HG03571 (cell line): ENCODE data around the gene PPIL1.

Source experiments
- ATAC-seq: cut with Tn5 transposase; IDR thresholded peaks from one replicate; pipeline ENCODE4 v1.9.1; 2021; ENCODE audit not compliant: unreplicated experiment

Gene PPIL1

GRCh38 chr6:36836111-36837021 is 38.2 kb downstream of the PPIL1 start:
- ATAC-seq: no peak

GRCh38 chr6:36834576-36835341 is 39.8 kb downstream of the PPIL1 start:
- no peak for ATAC-seq

- ATAC-seq: no peak
Observed at GRCh38 chr6:36833182-36833789, 41.3 kb downstream of the PPIL1 start.

GRCh38 chr6:36832313-36832712 is 42.3 kb downstream of the PPIL1 start:
- ATAC-seq: no peak

GRCh38 chr6:36830577-36830976 is 44.0 kb downstream of the PPIL1 start:
- ATAC-seq: no peak

GRCh38 chr6:36829919-36830544 is 44.6 kb downstream of the PPIL1 start:
- ATAC-seq: no peak

GRCh38 chr6:36827261-36828079 is 47.1 kb downstream of the PPIL1 start:
- ATAC-seq: no peak

GRCh38 chr6:36826520-36827227 is 47.9 kb downstream of the PPIL1 start:
- ATAC-seq: no peak

- no peak for ATAC-seq
Observed at GRCh38 chr6:36825994-36826393, 48.6 kb downstream of the PPIL1 start.

GRCh38 chr6:36825452-36825851 is 49.2 kb downstream of the PPIL1 start:
- no peak for ATAC-seq

- no peak for ATAC-seq
Observed at GRCh38 chr6:36824253-36824652, 50.4 kb downstream of the PPIL1 start.

- no peak for ATAC-seq
Observed at GRCh38 chr6:36823421-36824096, 51.0 kb downstream of the PPIL1 start.

- ATAC-seq: no peak
Observed at GRCh38 chr6:36822506-36823269, 51.9 kb downstream of the PPIL1 start.

- ATAC-seq: no peak
Observed at GRCh38 chr6:36821581-36822335, 52.8 kb downstream of the PPIL1 start.

GRCh38 chr6:36820700-36821580 is 53.7 kb downstream of the PPIL1 start:
- ATAC-seq: no peak

GRCh38 chr6:36818756-36819155 is 55.8 kb downstream of the PPIL1 start:
- no peak for ATAC-seq

- ATAC-seq: no peak
Observed at GRCh38 chr6:36817847-36818246, 56.8 kb downstream of the PPIL1 start.
